Measurements from ENCODE around the gene PPP2R3A. TPM values are rescaled to one million over a fixed set of nuclear protein-coding genes. Genes with fewer than 3 reads are reported as not detected.
"Not testable (repeated sequence)": the region's sequence is repeated elsewhere in the genome, so short reads cannot be mapped to it uniquely, and the experiment has no call there.

Gene PPP2R3A
- polyA plus RNA-seq, 6 donors from 2014 or later: 0.07 to 0.34 (median 0.12) TPM

DNA sequence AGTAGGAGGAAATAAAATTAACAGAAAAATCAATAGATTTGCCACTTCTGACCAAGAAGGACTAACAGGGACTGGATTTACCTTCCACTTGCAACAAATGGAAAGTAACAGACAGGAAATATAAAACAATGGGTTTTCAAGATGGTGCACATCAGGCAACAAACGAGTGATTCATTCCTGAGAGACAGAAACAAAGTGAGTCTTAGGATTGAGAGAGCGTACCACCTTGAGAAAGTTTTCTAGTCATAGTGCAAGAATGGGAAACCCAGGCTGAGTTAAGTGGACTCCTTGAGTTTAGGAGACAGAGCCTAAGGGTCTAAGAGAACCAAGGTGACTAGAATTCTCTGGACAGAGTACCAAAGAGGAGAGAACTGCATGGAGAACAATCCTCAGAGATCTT is 101.7 kb downstream of the PPP2R3A start:
- H3K4me3 Mint-ChIP-seq: no peak overlapping the region
- no peak for DNase-seq
- ATAC-seq (ENCODE audit: low read depth in 2 of 2): no peak
- no peak overlapping the region for H3K27ac Mint-ChIP-seq
- H3K9me3 Mint-ChIP-seq: peaks cover under 1 to 7% (median 3%) of the 10 kb centered on the region in 7 donors
- H3K4me1 Mint-ChIP-seq: no peaks in the 10 kb centered on the region
- peaks cover 0 to 3% of the 10 kb centered on the region in 2 donors for H3K36me3 Mint-ChIP-seq
- peaks cover 0 to 12% (median under 1%) of the 10 kb centered on the region in 3 donors for H3K27me3 Mint-ChIP-seq

DNA sequence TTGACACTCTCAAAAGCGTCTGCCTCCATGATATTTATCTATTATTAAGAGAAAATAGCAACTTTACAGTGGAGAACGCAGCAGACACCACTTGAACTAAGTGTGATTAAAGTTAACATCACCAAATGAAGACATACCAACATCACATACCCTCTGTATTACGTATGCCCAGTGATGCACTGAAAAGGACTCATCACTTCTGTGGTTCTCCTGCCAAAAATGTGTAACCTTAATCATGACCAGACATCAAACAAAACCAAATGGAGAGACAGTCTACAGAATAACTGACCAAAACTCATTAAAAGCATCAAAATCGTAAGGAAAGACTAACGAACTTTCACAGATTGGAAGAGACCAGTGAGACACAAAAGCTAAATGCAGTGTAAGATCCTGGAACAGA is 103.2 kb downstream of the PPP2R3A start:
- Mint-ChIP-seq H3K4me1 (no peaks in the 10 kb centered on the region), H3K27ac (no peak overlapping the region), H3K27me3 (no peaks in the 10 kb centered on the region), H3K4me3 (no peak overlapping the region), H3K9me3 (peaks cover 0 to 1% (median 0%) of the 10 kb centered on the region in 7 donors), H3K36me3 (no peaks in the 10 kb centered on the region)
- no peak for ATAC-seq (ENCODE audit: low read depth in 2 of 2)
- no peak for DNase-seq

DNA sequence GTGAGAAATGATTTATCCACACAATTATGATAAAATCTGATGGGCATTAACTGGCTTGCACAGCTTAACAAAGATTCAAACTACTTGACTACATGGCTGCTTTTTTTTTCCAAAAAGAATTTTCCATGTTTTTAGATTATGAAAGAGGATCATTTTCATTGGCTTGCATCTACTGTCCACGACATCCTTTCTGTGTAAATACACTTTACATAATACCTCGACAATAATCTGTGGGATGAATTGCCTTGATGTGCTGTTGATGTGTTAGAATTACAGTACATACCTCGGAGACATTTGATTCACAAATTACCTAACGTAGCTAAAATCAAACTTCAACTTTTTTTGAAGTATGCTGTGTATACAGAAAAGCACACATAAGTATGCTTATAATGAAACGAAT is 104.4 kb downstream of the PPP2R3A start:
- no peak overlapping the region for H3K27ac Mint-ChIP-seq
- no peak for ATAC-seq (ENCODE audit: low read depth in 2 of 2)

DNA sequence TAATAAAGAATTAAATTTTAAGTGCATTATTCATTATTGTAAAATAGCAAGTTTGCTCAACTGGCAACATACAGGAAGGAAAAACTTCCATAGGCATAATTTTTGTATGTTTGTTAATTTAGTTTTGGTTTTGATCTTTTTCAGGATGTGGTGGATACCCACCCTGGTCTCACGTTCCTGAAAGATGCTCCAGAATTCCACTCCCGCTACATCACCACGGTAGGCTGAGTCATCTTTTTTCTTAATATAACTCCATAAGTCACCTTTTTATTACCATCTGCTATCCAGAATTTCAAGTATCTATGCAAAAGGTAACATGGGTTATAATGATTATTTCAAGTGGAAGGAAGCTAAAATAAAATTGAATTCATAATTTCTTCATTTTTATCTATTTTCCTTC is 104.8 kb downstream of the PPP2R3A start:
- ATAC-seq (ENCODE audit: low read depth in 2 of 2) (no peak), DNase-seq (no peak)
- Mint-ChIP-seq H3K4me1 (no peaks in the 10 kb centered on the region), H3K27ac (no peak overlapping the region), H3K9me3 (no peaks in the 10 kb centered on the region), H3K36me3 (no peaks in the 10 kb centered on the region), H3K27me3 (no peaks in the 10 kb centered on the region), H3K4me3 (no peak overlapping the region)

More for the DNA sequence above, 104.4 kb downstream of the PPP2R3A start:
- Mint-ChIP-seq H3K4me3 (no peak overlapping the region), H3K9me3 (no peaks in the 10 kb centered on the region), H3K4me1 (no peaks in the 10 kb centered on the region), H3K27me3 (no peaks in the 10 kb centered on the region), H3K36me3 (no peaks in the 10 kb centered on the region)
- no peak for DNase-seq

DNA sequence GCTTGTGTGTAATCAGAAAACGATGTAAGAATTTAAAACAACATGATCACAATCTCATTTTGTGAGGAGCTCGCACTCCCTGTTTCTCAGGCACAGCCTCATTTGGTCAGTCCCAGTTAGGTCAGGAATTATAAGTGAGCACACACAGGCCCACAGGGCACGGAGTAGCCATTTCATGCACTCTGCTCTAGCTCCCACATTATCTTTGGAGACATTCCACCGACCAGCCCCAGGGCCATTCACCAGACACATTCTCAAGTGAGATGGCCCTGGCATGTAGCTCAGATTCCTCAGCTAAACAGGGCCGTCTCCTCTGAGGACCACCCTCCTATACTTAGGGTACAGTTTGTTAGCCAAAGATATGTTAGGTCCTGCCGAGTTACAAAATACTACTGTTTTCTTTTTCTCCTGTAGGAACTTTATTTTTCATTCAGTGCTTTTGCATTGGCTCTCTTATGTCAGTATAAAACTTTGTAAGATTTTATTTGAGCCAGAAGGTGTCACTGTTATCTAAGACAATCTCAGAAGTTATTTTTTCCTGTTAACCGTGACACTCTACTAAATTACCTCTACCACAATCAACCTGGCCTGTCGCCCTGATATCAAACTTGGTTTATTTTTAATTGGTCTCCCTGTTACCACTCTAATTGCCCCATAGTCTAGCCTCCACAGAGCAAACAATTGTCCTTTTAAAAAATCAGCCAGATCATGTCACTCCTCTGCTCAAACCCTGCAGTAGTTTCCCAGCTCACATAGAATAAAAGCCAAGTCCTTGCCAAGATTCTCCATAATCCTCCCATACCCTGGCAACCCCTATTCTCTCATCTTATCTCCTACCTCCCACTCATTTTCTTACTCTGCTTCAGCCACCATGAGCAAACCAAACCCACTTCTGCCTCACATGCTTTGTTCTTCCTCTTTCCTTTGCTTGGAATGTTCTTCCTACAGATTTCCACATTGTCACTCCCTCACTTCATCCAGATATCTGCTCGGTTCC is 105.7 kb downstream of the PPP2R3A start:
- Mint-ChIP-seq H3K9me3 (no peaks in the 10 kb centered on the region), H3K4me1 (no peaks in the 10 kb centered on the region), H3K4me3 (no peak overlapping the region), H3K27me3 (no peaks in the 10 kb centered on the region), H3K27ac (peak overlapping the region in 1 of 6 donors; percentile 6), H3K36me3 (no peaks in the 10 kb centered on the region)
- DNase-seq (no peak), ATAC-seq (ENCODE audit: low read depth in 2 of 2) (no peak)

DNA sequence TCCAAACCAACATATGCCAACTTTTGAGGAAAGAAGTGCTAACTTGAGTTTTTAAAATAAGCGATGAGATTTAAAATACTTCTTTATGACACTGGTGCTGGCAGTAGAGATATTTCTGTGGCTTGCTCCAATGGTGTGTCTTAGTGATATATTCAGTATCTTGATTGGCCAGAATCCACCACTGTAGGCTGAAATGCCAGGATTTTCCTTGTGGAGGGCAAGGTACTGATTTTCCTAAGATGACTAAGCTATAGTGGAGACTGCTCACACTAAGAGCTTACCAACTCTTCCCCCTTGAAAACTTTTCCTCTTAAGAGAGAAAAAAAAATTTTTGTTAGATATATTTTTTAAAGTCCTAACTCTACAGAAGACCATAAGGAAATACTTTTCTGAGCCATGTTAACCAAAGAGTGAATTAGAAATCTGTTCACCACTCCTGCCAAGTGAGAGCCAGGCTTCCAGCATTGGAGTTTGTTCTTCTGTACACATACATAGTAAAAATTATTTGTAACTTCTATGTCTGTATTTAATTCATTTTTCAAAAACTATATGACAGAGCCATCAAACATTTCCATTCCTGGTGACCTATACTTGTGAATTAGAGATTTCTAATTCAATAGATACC is 109.1 kb downstream of the PPP2R3A start:
- no peaks in the 10 kb centered on the region for H3K4me1 Mint-ChIP-seq
- no peak overlapping the region for H3K4me3 Mint-ChIP-seq
- no peaks in the 10 kb centered on the region for H3K36me3 Mint-ChIP-seq
- no peak for ATAC-seq (ENCODE audit: low read depth in 2 of 2)
- H3K27ac Mint-ChIP-seq: no peak overlapping the region
- no peaks in the 10 kb centered on the region for H3K9me3 Mint-ChIP-seq
- no peaks in the 10 kb centered on the region for H3K27me3 Mint-ChIP-seq
- no peak for DNase-seq

DNA sequence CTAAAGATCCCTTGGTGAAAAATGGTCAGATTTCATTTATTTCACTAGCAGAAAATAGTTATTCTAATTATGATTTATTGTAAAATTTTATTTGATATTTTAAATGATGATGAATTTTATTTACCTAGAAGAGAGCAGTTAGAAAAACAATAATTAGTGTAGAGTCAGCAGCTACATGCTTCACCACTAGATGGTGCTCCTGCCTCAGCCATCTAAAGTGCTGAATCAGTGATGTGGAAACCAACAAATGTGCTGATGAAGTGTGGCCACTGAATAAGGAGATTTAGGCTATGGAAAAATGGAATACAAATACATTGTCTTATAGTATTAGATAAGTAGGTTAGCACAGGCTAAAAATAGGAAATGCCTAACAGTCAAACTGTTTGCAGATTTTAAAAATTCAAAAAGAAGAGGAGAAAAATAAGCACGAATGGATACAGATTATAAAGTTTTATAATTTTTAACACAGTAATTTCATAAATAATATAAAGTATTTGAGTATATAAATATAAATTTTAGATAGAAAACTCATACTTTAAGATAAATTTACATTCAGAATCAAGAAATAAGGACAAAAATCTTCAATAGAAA is 109.8 kb downstream of the PPP2R3A start:
- Mint-ChIP-seq H3K9me3 (no peaks in the 10 kb centered on the region), H3K4me1 (no peaks in the 10 kb centered on the region), H3K36me3 (no peaks in the 10 kb centered on the region), H3K27me3 (no peaks in the 10 kb centered on the region), H3K4me3 (no peak overlapping the region), H3K27ac (peak overlapping the region in 1 of 6 donors; percentile 7)
- peak; percentile 49 to 70 for ATAC-seq (ENCODE audit: low read depth in 2 of 2)
- DNase-seq: peak; percentile 58

DNA sequence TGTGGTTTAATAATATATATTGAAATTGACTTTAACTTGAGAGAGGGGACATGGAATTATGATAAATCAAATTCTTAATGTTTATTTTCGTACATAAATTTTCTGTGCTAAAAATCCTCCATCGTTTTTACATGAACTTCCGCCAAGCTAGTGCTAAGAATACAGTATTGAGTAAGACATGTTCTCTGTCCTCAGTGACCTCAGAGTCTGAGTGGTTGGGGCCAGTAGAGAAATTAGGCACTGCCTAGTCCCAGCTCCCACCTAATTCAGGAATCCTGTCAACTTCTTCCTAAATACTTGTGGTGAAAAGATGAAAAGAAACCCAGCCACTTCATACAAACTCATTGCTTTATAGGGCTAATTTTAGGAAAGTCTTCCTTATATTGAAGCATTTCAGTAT is 110.3 kb downstream of the PPP2R3A start:
- Mint-ChIP-seq H3K27me3 (no peaks in the 10 kb centered on the region), H3K9me3 (no peaks in the 10 kb centered on the region), H3K36me3 (no peaks in the 10 kb centered on the region), H3K4me1 (no peaks in the 10 kb centered on the region), H3K4me3 (no peak overlapping the region), H3K27ac (no peak overlapping the region)
- no peak for ATAC-seq (ENCODE audit: low read depth in 2 of 2)
- DNase-seq: no peak

DNA sequence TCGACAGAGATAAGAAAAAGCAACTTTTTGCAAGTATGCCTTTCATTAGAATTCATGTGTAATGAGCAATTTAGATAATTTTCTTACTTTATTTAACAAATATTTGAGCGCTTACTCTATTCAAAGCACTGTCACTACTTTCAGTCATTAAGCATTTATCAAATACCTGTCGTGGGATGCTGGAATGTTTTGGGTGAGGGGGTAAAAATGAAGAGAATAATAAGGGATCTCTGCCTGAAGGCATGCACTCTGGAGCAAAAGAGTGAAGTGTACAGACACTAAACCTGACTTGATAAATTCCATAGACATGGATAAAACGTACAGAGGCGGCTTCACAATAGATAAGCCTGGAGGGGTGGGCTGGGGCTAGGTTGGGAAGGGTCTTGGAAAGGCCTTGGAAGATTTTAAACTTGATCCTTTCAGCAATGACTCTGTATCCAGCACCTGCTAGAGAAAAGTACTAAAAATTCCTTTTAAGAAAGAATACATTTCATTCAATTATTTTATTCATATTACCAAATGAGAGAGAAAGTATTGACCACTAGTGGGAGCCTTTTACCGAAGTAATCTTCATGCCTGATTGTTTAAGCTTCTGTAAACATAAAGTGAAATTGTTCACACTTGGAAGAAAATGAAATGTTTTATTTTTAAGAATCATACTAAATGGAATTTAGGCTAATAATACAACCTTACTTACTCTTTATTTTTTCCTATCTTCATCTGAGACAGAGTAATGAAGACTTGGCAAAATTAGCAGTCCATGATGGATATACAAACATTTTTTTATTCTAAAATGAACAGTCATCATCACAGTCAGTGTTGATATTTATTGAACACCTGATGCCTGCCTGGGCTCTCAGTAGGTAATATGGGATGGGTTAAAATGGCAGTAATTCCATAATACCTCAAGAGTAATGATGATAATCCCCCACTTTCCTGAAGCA is 113.2 kb downstream of the PPP2R3A start:
- DNase-seq (no peak), ATAC-seq (ENCODE audit: low read depth in 2 of 2) (no peak)
- Mint-ChIP-seq H3K4me3 (no peak overlapping the region), H3K27ac (no peak overlapping the region), H3K4me1 (no peaks in the 10 kb centered on the region), H3K9me3 (peaks cover 0 to 4% (median under 1%) of the 10 kb centered on the region in 7 donors), H3K27me3 (no peaks in the 10 kb centered on the region), H3K36me3 (no peaks in the 10 kb centered on the region)

DNA sequence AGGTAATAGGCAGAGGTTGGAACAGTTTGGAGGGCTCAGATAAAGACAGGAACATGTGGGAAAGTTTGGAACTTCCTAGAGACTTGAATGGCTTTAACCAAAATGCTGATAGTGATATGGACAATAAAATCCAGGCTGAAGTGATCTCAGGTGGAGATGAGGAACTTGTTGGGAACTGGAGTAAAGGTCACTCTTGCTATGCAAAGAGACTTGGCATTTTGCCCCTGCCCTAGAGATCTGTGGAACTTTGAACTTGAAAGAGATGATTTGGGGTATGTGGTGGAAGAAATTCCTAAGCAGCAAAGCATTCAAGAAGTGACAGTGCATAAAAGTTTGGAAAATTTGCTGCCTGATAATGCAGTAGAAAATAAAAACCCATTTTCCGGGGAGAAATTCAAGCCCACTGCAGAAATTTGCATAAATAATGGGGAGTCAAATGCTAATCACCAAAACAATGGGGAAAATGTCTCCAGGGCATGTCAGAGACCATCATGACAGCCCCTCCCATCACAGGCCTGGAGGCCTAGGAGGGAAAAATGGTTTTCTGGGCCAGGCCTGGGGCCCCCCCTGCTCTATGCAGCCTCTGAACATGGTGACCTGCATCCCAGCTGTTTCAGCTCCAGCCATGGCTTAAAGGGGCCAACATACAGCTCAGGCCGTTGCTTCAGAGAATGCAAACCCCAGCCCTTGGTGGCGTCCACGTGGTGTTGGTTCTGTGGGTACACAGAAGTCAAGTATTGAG is 118.3 kb downstream of the PPP2R3A start:
- H3K9me3 Mint-ChIP-seq: peaks cover 5 to 20% (median 10%) of the 10 kb centered on the region in 7 donors
- ATAC-seq (ENCODE audit: low read depth in 2 of 2); H3K4me3 Mint-ChIP-seq; H3K4me1 Mint-ChIP-seq; H3K27me3 Mint-ChIP-seq; DNase-seq; H3K36me3 Mint-ChIP-seq; H3K27ac Mint-ChIP-seq: not testable (repeated sequence)

DNA sequence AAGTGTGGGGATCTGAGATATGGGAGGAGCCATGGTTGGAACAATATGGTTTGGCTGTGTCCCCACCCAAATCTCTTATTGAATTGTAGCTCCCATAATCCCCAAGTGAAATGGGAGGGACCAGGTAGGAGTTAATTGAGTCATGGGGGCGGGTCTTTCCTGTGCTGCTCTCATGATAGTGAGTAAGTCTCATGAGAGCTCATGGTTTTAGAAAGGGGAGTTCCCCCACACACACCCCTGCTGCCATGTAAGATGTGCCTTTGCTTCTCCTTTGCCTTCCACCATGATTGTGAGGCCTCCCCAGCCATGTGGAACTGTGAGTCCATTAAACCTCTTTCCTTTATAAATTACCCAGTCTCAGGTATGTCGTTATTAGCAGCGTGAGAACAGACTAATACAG is 119.5 kb downstream of the PPP2R3A start:
- not testable (repeated sequence) for DNase-seq; ATAC-seq (ENCODE audit: low read depth in 2 of 2); H3K36me3 Mint-ChIP-seq; H3K27ac Mint-ChIP-seq; H3K4me1 Mint-ChIP-seq; H3K4me3 Mint-ChIP-seq; H3K27me3 Mint-ChIP-seq
- peaks cover 5 to 20% (median 10%) of the 10 kb centered on the region in 7 donors for H3K9me3 Mint-ChIP-seq

DNA sequence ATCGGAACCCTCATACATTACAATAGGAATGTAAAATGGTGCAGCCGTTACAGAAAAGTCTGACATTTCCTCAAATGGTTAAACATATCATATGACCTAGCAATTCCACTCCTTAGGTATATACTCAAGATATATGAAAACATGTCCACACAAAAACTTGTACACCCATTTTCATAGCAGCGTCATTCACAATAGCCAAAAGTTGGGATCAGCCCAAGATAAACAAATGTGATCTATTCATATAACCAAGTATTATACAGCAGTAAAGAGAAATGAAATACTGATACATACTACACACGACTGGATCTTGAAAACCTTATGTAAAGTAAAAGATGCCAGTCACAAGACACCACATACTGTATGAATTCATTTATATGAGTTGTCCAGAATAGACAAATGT is 128.2 kb downstream of the PPP2R3A start:
- H3K4me3 Mint-ChIP-seq: no peak overlapping the region
- H3K27me3 Mint-ChIP-seq: peaks cover 0 to 5% (median 0%) of the 10 kb centered on the region in 3 donors
- no peak for DNase-seq
- no peaks in the 10 kb centered on the region for H3K36me3 Mint-ChIP-seq
- H3K4me1 Mint-ChIP-seq: no peaks in the 10 kb centered on the region
- H3K9me3 Mint-ChIP-seq: no peaks in the 10 kb centered on the region
- no peak for ATAC-seq (ENCODE audit: low read depth in 2 of 2)
- H3K27ac Mint-ChIP-seq: no peak overlapping the region

Data from naive B cell (primary cell).